ENCODE data around the gene IFT57.

DNA sequence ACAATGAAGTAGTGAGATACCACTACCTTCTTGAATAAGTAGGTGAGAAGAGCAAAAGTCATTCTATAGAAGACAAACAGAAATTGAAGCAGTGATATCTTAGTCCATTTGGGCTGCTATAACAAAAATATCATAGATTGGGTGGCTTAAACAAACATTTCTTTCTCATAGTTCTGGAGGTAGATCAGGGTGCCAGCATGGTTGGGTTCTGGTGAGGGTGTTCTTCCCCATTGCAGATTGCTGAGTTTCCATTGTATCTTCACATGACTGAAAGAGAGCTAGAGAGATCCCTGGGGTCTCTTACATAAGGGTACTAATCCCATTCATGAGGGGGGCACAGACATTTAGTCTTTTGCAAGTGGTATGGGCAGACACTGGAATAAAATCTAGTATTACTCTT, 32.9 kb upstream of the IFT57 start:
- TF ChIP-seq POLR2A (IDR thresholded peaks at IDR 0.05): no peak
- TF ChIP-seq, protein P1, sequence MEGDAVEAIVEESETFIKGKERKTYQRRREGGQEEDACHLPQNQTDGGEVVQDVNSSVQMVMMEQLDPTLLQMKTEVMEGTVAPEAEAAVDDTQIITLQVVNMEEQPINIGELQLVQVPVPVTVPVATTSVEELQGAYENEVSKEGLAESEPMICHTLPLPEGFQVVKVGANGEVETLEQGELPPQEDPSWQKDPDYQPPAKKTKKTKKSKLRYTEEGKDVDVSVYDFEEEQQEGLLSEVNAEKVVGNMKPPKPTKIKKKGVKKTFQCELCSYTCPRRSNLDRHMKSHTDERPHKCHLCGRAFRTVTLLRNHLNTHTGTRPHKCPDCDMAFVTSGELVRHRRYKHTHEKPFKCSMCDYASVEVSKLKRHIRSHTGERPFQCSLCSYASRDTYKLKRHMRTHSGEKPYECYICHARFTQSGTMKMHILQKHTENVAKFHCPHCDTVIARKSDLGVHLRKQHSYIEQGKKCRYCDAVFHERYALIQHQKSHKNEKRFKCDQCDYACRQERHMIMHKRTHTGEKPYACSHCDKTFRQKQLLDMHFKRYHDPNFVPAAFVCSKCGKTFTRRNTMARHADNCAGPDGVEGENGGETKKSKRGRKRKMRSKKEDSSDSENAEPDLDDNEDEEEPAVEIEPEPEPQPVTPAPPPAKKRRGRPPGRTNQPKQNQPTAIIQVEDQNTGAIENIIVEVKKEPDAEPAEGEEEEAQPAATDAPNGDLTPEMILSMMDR (IDR thresholded peaks at IDR 0.05): no peak

Data from right lobe of liver (tissue), 4 donors.